BJ (cell line): ENCODE measurements around the gene CERK. TPM values are rescaled to one million over a fixed set of nuclear protein-coding genes. Genes with fewer than 3 reads are reported as not detected.

Source experiments
- CTCF ChIA-PET: fragments of 350-600 bp; formaldehyde crosslinking; extraction: SDS; loops from one replicate; lab custom pipeline; 2021; ENCODE audit warnings: antibody characterized with exemption, inconsistent platforms; lab: Yijun Ruan, JAX
- POLR2A ChIA-PET: fragments of 300-600 bp; sonication (Branson Sonifier 250); formaldehyde crosslinking; extraction: SDS; loops from one replicate; lab custom pipeline; 2021; ENCODE audit warnings: antibody characterized with exemption; lab: Charles Lee
- DNase-seq: peaks from one replicate; pipeline ENCODE4 v3.0.0-alpha.2; 2011; ENCODE audit warnings: low read depth
- H3K27me3 ChIP-seq: 2 replicates; pipeline ENCODE4 v1.6.0; 2011; ENCODE audit warnings: low read length; ENCODE audit not compliant: control insufficient read depth, insufficient read depth
- H3K36me3 ChIP-seq: 2 replicates; pipeline ENCODE4 v1.5.1; 2011; ENCODE audit warnings: low read length; ENCODE audit not compliant: control insufficient read depth, insufficient read depth
- H3K4me3 ChIP-seq: 2 replicates; pipeline ENCODE4 v1.5.1; 2011; ENCODE audit warnings: low read depth, mild to moderate bottlenecking, control low read depth, low read length
- CTCF ChIP-seq: IDR thresholded peaks from 2 replicates; pipeline ENCODE4 v1.5.1; 2011; ENCODE audit warnings: low read depth, mild to moderate bottlenecking, control low read depth, inconsistent platforms, low read length, moderate library complexity; ENCODE audit not compliant: insufficient read depth
- polyA plus RNA-seq: library from polyadenylated mRNA; depleted of rRNA; stranded (reverse); fragments of >200 nt; gene quantifications from 2 replicates; pipeline ENCODE4 v1.2.3, GENCODE V29; 2011

CERK gene
- polyA plus RNA-seq, 1 experiment, result 32.6 TPM

GRCh38 chr22:46749682-46750529 is 11.9 kb upstream of the CERK start:
- Histone ChIP-seq H3K27me3 (no peaks in the 10 kb centered on the region; the same call in 1 of the 2 replicates), H3K36me3 (no peaks in the 10 kb centered on the region), H3K4me3 (no peak overlapping the region)
- POLR2A ChIA-PET, result interaction anchor here (0.6 kb wide), 1 partner anchor 22 kb away, joined by 3 read pairs; no protein-coding TSS in a partner anchor
- DNase-seq, result no peak
- CTCF ChIA-PET, result interaction anchor here (0.9 to 1.9 kb wide), 6 partner anchors 8 to 50 kb away, joined by 3 to 9 read pairs (median 6); no protein-coding TSS in a partner anchor
- TF ChIP-seq CTCF, result no peak

DNA sequence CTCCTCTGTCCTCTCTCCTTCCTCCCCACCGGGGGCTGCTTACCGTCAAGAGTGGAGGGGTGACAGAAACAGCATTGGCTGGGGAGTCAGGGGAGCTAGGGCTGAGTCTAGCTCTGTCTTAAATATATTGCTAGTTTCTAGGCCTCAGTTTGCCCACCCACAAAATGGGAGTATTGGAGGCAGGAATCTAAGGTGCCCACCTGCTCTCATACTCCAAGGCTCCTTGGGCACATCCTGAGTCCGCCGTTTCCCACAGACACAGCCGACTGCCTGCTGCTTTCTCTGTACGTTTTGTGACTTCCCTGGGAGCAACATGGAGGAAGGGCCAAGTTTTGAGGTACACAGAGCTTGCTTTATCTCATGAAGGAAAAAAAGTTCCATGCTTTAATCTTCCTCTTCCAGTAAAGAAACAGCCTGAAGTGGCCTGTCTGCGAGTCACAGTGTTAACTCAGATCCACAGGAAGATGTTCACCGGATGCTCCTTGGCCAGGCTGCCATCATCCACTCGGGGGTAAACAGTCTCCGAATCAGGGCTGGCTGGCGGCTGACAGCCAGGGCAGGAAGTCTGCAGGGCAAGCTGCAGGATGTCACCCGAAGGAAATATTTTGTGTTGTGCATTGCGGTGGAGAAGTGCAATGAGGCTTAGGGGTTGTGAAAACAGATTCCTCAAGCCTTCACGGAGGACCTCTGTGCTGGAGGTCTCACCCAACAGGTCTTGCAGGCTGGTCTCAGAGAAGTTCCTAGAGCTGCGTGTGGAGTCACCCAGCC is 11.0 kb upstream of the CERK start:
- no peak for DNase-seq
- Histone ChIP-seq H3K27me3 (no peaks in the 10 kb centered on the region; the same call in 1 of the 2 replicates), H3K36me3 (no peaks in the 10 kb centered on the region), H3K4me3 (no peak overlapping the region)
- POLR2A ChIA-PET, result interaction anchor here (0.6 kb wide), 1 partner anchor 22 kb away, joined by 3 read pairs; no protein-coding TSS in a partner anchor
- no peak for TF ChIP-seq CTCF
- CTCF ChIA-PET, result interaction anchor here (0.9 to 1.9 kb wide), 7 partner anchors 9 to 51 kb away, joined by 3 to 9 read pairs (median 3); partner anchors contain the start of gene TBC1D22A

- H3K36me3 ChIP-seq, result no peaks in the 10 kb centered on the region
- H3K27me3 ChIP-seq, result no peaks in the 10 kb centered on the region; the same call in 1 of the 2 replicates
- DNase-seq, result no peak
- no peak overlapping the region for H3K4me3 ChIP-seq
- TF ChIP-seq CTCF, result no peak
- POLR2A ChIA-PET, result no interaction called here
- CTCF ChIA-PET, result interaction anchor here (1.1 to 1.9 kb wide), 4 partner anchors 9 to 14 kb away, joined by 3 to 9 read pairs (median 6); partner anchors contain the start of gene TBC1D22A
Observed at GRCh38 chr22:46748206-46748907, 10.3 kb upstream of the CERK start.

DNA sequence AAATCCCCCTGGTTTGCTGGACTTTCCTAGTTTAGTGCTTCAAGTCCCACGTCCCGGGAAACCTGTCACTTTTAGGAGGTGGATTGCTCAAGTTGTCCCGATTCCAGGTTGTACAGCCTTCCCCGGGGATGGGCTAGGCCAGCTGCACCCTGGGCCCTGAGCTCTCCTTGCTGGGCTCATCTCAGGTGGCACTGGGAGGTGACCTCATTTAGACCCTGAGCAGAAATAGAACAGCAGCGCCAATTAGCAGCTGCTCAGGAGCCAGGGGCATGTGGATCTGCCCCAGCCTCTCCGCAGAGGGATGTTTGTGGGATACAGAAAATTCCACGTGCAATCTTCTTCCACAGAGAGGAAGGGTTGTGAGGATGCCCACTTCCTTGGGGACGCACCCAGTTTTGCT is 9.6 kb upstream of the CERK start:
- H3K4me3 ChIP-seq, result no peak overlapping the region
- no peaks in the 10 kb centered on the region for H3K36me3 ChIP-seq
- no peak for TF ChIP-seq CTCF
- CTCF ChIA-PET, result interaction anchor here (1.5 kb wide), 1 partner anchor 11 kb away, joined by 4 read pairs; no protein-coding TSS in a partner anchor
- POLR2A ChIA-PET, result no interaction called here
- H3K27me3 ChIP-seq, result no peaks in the 10 kb centered on the region; the same call in 1 of the 2 replicates
- DNase-seq, result no peak
